GM12878 (cell line): ENCODE data around the gene GTF2A1.

ENCODE experiments used
- CBFB ChIP-seq: IDR thresholded peaks from 2 replicates; pipeline ENCODE4 v1.6.1; 2016; ENCODE audit warnings: antibody characterized with exemption, low read depth
- CTCF ChIP-seq, 3 experiments: IDR thresholded peaks in 2 of 3; conservative IDR thresholded peaks in 1 of 3; 2 replicates each; pipeline ENCODE4 v1.5.1; 2011; ENCODE audit warnings: low read depth in 3 of 3, low read length in 3 of 3, mild to moderate bottlenecking in 3 of 3, control low read depth in 2 of 3, moderate library complexity in 2 of 3, inconsistent platforms in 1 of 3, mixed read lengths in 1 of 3; ENCODE audit not compliant: control insufficient read depth in 2 of 3, insufficient read depth in 1 of 3; ENCODE audit errors: extremely low read depth in 1 of 3
- EGR1 ChIP-seq, 2 experiments: IDR thresholded peaks; 1 replicate in 1 of 2; 2 replicates in 1 of 2; pipeline ENCODE4 v1.6.1; 2011 to 2012; ENCODE audit warnings: low read depth in 2 of 2, low read length in 2 of 2, borderline replicate concordance in 1 of 2, mild to moderate bottlenecking in 1 of 2, moderate library complexity in 1 of 2
- ELK1 ChIP-seq: IDR thresholded peaks from 2 replicates; pipeline ENCODE4 v1.6.1; 2012; ENCODE audit warnings: low read depth, low read length, improper control_type of control experiment
- EZH2 ChIP-seq: IDR thresholded peaks from 2 replicates; pipeline ENCODE4 v1.6.1; 2012; ENCODE audit warnings: low read depth, mild to moderate bottlenecking, control low read depth, inconsistent platforms, low read length, borderline replicate concordance; ENCODE audit not compliant: control insufficient read depth
- HDAC2 ChIP-seq: fragments of 200-600 bp; sonication (generic); IDR thresholded peaks from 2 replicates; pipeline ENCODE4 v1.6.1; 2017
- MAX ChIP-seq: IDR thresholded peaks from 2 replicates; pipeline ENCODE4 v1.6.1; 2012; ENCODE audit warnings: low read depth, low read length, improper control_type of control experiment
- MLLT1 ChIP-seq: fragments of 450-650 bp; IDR thresholded peaks from 2 replicates; pipeline ENCODE4 v1.6.1; 2016; ENCODE audit warnings: mild to moderate bottlenecking
- POLR2AphosphoS2 ChIP-seq: IDR thresholded peaks from 2 replicates; pipeline ENCODE4 v1.6.1; 2011; ENCODE audit warnings: low read depth, mild to moderate bottlenecking, low read length, improper control_type of control experiment, moderate library complexity
- POLR2AphosphoS5 ChIP-seq: IDR thresholded peaks from 2 replicates; pipeline ENCODE4 v1.6.1; 2011; ENCODE audit warnings: mild to moderate bottlenecking, low read length, inconsistent platforms
- PRDM15 ChIP-seq: fragments of 450-650 bp; formaldehyde crosslinking; IDR thresholded peaks from 2 replicates; pipeline ENCODE4 v1.4.0; 2020; ENCODE audit warnings: mild to moderate bottlenecking, moderate library complexity
- REST ChIP-seq: IDR thresholded peaks from 2 replicates; pipeline ENCODE4 v1.6.1; 2012; ENCODE audit warnings: mild to moderate bottlenecking, low read depth, low read length
- SP1 ChIP-seq: IDR thresholded peaks from one replicate; pipeline ENCODE4 v1.6.1; 2011; ENCODE audit warnings: low read depth, low read length

GRCh38 chr14:81170829-81171195, 49.9 kb downstream of the GTF2A1 start:
- TF ChIP-seq EGR1 (IDR thresholded peaks at IDR 0.05; ENCODE audit: borderline replicate concordance in 1 of 2, low read depth in 2 of 2, low read length in 2 of 2) (no peak), POLR2AphosphoS5 (no peak), REST (no peak), CBFB (no peak), HDAC2 (no peak), POLR2AphosphoS2 (no peak), EZH2 (no peak), SP1 (no peak), ELK1 (no peak), CTCF (IDR thresholded peaks at IDR 0.05 in 2 of 3, conservative IDR thresholded peaks at IDR 0.05 in 1 of 3; ENCODE audit: control insufficient read depth in 2 of 3, extremely low read depth in 1 of 3, insufficient read depth in 1 of 3, low read depth in 3 of 3, low read length in 3 of 3) (no peak), MAX (no peak), MLLT1 (no peak), PRDM15 (no peak)
